BJ (cell line): ENCODE data around the gene DLK1. TPM values are rescaled to one million over a fixed set of nuclear protein-coding genes. Genes with fewer than 3 reads are reported as not detected.

Source experiments
- CTCF ChIA-PET: fragments of 350-600 bp; formaldehyde crosslinking; extraction: SDS; loops from one replicate; lab custom pipeline; 2021; ENCODE audit warnings: antibody characterized with exemption, inconsistent platforms; lab: Yijun Ruan, JAX
- POLR2A ChIA-PET: fragments of 300-600 bp; sonication (Branson Sonifier 250); formaldehyde crosslinking; extraction: SDS; loops from one replicate; lab custom pipeline; 2021; ENCODE audit warnings: antibody characterized with exemption; lab: Charles Lee
- DNase-seq: peaks from one replicate; pipeline ENCODE4 v3.0.0-alpha.2; 2011; ENCODE audit warnings: low read depth
- H3K27me3 ChIP-seq: 2 replicates; pipeline ENCODE4 v1.6.0; 2011; ENCODE audit warnings: low read length; ENCODE audit not compliant: control insufficient read depth, insufficient read depth
- H3K36me3 ChIP-seq: 2 replicates; pipeline ENCODE4 v1.5.1; 2011; ENCODE audit warnings: low read length; ENCODE audit not compliant: control insufficient read depth, insufficient read depth
- H3K4me3 ChIP-seq: 2 replicates; pipeline ENCODE4 v1.5.1; 2011; ENCODE audit warnings: low read depth, mild to moderate bottlenecking, control low read depth, low read length
- CTCF ChIP-seq: IDR thresholded peaks from 2 replicates; pipeline ENCODE4 v1.5.1; 2011; ENCODE audit warnings: low read depth, mild to moderate bottlenecking, control low read depth, inconsistent platforms, low read length, moderate library complexity; ENCODE audit not compliant: insufficient read depth
- polyA plus RNA-seq: library from polyadenylated mRNA; depleted of rRNA; stranded (reverse); fragments of >200 nt; gene quantifications from 2 replicates; pipeline ENCODE4 v1.2.3, GENCODE V29; 2011

The DLK1 gene
- polyA plus RNA-seq, 1 experiment = not detected

DNA sequence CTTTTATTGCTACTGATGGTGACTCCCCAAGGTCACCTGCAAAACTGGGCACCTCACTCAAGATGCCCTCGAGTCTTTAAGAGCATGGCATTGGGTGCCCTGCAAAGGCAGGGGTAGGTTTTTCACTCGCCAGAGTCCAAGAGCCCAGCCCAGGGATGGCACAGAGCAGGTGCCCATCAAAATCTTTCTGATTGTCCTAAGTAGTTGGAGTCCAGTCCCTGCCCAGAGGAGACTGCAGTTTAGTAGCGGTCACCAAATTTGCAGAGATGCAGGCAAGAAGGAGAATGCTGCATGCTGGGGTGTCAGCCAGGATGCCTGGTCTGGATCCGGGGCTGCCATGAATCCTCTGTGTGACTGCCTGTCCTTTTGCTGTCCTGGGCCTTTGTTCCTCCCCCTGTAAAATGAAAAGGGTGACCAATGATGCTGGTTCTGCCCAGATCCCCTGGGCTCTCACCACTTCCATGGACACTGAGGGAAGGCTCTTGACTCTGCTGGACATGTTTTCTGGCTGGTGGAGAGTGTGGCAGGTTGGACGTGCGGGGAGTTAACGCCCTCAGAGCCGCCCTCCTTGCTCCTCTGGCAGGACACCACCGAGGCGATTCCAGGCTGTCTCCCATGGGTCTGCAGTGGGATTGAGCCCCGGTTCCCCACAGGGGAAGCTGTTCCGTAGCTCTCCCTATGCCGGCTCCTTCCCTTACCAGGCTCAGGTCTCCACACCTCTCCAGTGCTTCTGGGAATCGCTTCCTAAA, 41.3 kb downstream of the DLK1 start:
- ChIA-PET CTCF (interaction anchor here (1.0 kb wide), 1 partner anchor 17 kb away, joined by 5 read pairs; no protein-coding TSS in a partner anchor), POLR2A (no interaction called here)
- DNase-seq = no peak
- Histone ChIP-seq H3K27me3 (peaks cover 14% of the 10 kb centered on the region), H3K36me3 (no peaks in the 10 kb centered on the region), H3K4me3 (no peak overlapping the region)
- TF ChIP-seq CTCF = no peak

DNA sequence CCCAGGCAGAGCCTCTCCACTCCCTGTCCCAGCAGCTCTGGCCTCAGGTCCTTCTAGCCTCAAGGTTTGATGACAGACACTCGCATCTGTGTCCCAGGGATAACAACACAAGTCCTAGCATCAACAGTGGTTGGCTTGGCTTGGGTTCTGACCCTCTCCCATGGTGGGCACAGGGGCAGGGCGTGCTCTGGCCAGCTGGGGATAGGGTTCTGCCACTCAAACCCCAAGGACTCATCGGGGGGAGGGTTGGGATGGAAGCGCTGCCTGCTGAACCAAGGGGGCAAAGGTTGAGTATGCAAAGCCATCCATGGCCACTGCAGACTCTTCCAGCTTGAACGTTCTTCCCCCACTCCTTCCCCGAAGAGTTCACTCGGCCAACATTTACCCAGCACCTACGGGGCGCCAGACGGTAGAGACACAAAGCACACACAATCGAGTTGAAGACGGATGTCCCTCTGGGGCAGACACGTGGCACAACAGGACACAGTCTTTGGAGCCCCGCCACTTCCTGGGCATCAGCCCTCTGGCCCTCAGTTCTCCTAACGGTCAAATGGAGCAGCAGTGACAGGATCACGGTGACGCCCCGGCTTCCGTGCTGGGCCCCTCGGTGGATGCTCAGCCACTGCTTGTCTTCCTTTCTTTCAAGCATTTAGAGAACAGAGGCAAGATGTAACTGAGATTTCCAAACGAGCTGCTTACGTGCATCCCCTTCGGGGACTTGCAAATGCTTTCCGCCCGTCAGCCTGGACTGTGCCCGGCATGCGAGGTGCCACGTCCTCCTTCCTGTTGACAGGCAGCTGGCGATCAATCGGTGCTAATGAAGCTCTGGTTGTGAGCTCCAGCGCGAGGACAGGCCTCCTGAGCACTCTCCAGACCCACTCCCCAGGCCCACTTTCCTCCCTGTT, 42.6 kb downstream of the DLK1 start:
- Histone ChIP-seq H3K27me3 (peaks cover 17% of the 10 kb centered on the region), H3K4me3 (no peak overlapping the region), H3K36me3 (no peaks in the 10 kb centered on the region)
- ChIA-PET CTCF (interaction anchor here (1.0 kb wide), 1 partner anchor 19 kb away, joined by 5 read pairs; no protein-coding TSS in a partner anchor), POLR2A (no interaction called here)
- DNase-seq = no peak
- TF ChIP-seq CTCF = no peak

GRCh38 chr14:100770046-100770445, 43.4 kb downstream of the DLK1 start:
- POLR2A ChIA-PET = no interaction called here
- CTCF ChIA-PET = no interaction called here
- TF ChIP-seq CTCF = no peak
- H3K4me3 ChIP-seq = no peak overlapping the region
- no peaks in the 10 kb centered on the region for H3K36me3 ChIP-seq
- H3K27me3 ChIP-seq = peaks cover 13% of the 10 kb centered on the region
- DNase-seq = no peak

GRCh38 chr14:100770605-100771120, 44.0 kb downstream of the DLK1 start:
- Histone ChIP-seq H3K27me3 (peaks cover 13% of the 10 kb centered on the region), H3K36me3 (no peaks in the 10 kb centered on the region), H3K4me3 (no peak overlapping the region)
- no peak for TF ChIP-seq CTCF
- no peak for DNase-seq
- ChIA-PET POLR2A (no interaction called here), CTCF (no interaction called here)
